Muscle of back (tissue), 13 donors: ENCODE measurements around the gene HSPB2. TPM values are rescaled to one million over a fixed set of nuclear protein-coding genes. Genes with fewer than 3 reads are reported as not detected.
A peak's percentile ranks its signal among the peaks of the same experiment; 100 is the strongest.
"Not testable (repeated sequence)": the region's sequence is repeated elsewhere in the genome, so short reads cannot be mapped to it uniquely, and the experiment has no call there.

Experiments used
- DNase-seq, 3 donors: peaks; one replicate each; pipeline versions ENCODE4 v3.0.0 to v3.0.0-alpha.2; 2013
- long read RNA-seq, 9 donors: transcript quantifications; one replicate each; lab custom pipeline, GENCODE V29; 2026
- polyA plus RNA-seq, 10 donors: library from polyadenylated mRNA; unstranded; fragments of 120-200 nt; gene quantifications; one replicate each; pipeline ENCODE4 v1.2.1, GENCODE V29; 2013; ENCODE audit not compliant: insufficient read length in 10 of 10

Gene HSPB2, protein sequence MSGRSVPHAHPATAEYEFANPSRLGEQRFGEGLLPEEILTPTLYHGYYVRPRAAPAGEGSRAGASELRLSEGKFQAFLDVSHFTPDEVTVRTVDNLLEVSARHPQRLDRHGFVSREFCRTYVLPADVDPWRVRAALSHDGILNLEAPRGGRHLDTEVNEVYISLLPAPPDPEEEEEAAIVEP
- 10 to 100 TPM; 49.6 to 93.5 (median 75.6) TPM for polyA plus RNA-seq
- long read RNA-seq, donor 1, transcript HSPB2-201 (2 exons, 1,335 nt): major isoform, 271 of 271 reads
- long read RNA-seq, donor 1, partial matches to known transcripts: 0 of 271 reads
- long read RNA-seq, donor 1, other reads (novel, unspliced or antisense): 0 of 271 reads
- long read RNA-seq, donor 2, transcript HSPB2-201 (2 exons, 1,335 nt): major isoform, 213 of 213 reads
- long read RNA-seq, donor 2, partial matches to known transcripts: 0 of 213 reads
- long read RNA-seq, donor 2, other reads (novel, unspliced or antisense): 0 of 213 reads
- long read RNA-seq, donor 3: 0 reads
- long read RNA-seq, donor 4, transcript HSPB2-201 (2 exons, 1,335 nt): major isoform, 216 of 216 reads
- long read RNA-seq, donor 4, partial matches to known transcripts: 0 of 216 reads
- long read RNA-seq, donor 4, other reads (novel, unspliced or antisense): 0 of 216 reads
- long read RNA-seq, donor 5, transcript HSPB2-201 (2 exons, 1,335 nt): major isoform, 331 of 331 reads
- long read RNA-seq, donor 5, partial matches to known transcripts: 0 of 331 reads
- long read RNA-seq, donor 5, other reads (novel, unspliced or antisense): 0 of 331 reads
- long read RNA-seq, donor 6, transcript HSPB2-201 (2 exons, 1,335 nt): major isoform, 252 of 252 reads
- long read RNA-seq, donor 6, partial matches to known transcripts: 0 of 252 reads
- long read RNA-seq, donor 6, other reads (novel, unspliced or antisense): 0 of 252 reads
- long read RNA-seq, donor 7, transcript HSPB2-201 (2 exons, 1,335 nt): major isoform, 197 of 197 reads
- long read RNA-seq, donor 7, partial matches to known transcripts: 0 of 197 reads
- long read RNA-seq, donor 7, other reads (novel, unspliced or antisense): 0 of 197 reads
- long read RNA-seq, donor 8, transcript HSPB2-201 (2 exons, 1,335 nt): major isoform, 114 of 140 reads
- long read RNA-seq, donor 8, partial matches to known transcripts: 26 of 140 reads
- long read RNA-seq, donor 8, other reads (novel, unspliced or antisense): 0 of 140 reads
- long read RNA-seq, donor 9, transcript HSPB2-201 (2 exons, 1,335 nt): major isoform, 35 of 35 reads
- long read RNA-seq, donor 9, partial matches to known transcripts: 0 of 35 reads
- long read RNA-seq, donor 9, other reads (novel, unspliced or antisense): 0 of 35 reads

DNA sequence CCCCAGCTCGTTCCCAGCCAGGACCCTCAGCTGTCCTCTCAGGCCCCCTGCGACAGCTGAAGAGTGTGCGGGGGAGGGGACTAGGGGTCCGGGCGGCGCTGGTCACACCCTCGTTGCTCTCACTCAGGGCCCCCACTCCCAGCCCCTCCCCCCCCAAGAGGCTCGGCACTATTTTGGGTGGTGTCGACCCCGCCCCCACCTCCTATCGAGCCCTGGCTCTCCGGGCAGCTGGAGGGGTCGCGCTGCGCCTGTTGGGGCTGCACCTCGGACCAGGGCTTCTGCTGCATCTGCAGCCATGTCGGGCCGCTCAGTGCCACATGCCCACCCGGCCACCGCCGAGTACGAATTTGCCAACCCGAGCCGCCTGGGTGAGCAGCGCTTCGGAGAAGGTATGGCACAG is at the start of gene HSPB2:
TSS of gene HSPB2 (plus strand) at position 200 of the 400 bp plus-strand sequence. CDS start at position 296, 96 bp downstream.
- DNase-seq: peak in 1 of 3 donors; percentile 64

DNA sequence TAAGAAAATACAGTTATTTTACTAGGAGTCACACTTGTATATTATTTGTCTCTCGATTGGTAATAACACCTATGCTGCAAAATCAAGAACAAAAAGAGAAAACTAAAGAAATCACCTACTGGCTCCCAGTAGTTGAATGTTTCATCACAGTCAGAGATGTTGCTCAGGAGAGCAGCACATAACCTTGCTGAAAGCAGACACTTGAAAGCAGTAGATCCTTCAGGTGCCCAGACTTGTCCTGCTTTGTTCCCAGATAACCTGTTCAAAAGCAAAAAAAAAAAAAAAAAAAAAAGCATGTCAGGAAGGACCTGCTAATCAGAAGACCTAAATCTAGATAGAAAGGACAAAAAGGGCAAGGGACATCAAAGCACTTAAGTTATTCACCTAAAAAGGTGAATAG is 42.4 kb upstream of the HSPB2 start:
- no peak for DNase-seq

DNA sequence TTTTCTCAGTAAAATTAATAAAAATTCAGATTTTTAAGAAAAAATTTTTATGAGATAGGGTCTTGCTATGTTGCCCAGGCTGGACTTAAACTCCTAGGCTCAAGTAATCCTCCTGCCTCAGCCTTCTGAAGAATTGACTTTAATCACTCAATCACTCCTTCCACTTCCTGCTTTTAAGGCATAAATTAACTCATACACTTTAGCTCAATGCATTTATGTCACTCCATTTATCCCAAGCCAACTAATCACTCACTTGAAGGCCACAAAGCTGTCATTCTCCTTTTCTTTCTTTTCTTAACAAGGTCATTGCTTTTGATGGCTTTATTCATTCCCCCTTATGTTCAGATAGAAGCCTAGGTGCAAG is 42.0 kb upstream of the HSPB2 start:
- DNase-seq: peak in 1 of 3 donors; percentile 3

DNA sequence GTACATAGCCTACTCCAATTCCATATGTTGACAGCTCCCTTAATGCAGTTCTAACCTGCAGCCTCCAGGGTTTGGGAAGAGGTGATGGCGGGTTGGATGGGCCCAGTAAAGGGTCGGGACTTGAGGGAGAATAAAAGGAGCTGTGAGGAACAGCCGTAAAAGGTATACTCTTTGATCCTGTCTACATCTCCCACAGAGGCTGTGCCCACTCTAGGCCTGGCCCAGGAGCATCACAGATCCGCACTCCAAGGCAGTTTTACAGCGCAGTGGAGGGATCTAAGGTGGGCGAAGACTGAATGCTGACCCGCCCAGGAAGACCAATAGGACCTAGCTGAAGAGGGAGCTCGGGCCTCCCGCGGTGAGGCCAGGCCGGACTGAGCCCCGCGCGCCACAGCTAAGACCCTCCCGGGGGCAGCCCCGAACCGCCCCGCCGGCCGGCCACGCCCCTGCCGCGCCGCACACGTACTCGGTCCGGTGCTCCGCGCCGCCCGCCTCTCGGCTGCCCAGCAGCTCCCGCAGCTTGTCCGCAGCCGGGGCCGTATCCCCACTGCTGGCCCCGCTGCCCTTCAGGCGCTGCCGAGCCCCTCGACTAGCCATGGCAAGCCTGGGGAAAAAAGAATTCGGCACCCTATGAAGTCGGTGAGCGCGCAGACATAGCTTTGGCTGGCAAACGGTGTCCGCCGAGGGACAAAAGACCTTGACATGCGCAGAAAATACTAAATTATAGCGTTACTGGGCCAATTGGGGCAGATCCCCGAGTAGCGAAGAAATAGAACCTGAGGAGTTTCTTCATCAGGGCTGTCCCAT is 41.4 kb upstream of the HSPB2 start, which contains the start of gene ALG9:
TSS of gene ALG9 (minus strand) at position 696 of the 807 bp plus-strand sequence. CDS start at position 597, 99 bp downstream.
- peak; percentile 81 to 96 (median 92) for DNase-seq

DNA sequence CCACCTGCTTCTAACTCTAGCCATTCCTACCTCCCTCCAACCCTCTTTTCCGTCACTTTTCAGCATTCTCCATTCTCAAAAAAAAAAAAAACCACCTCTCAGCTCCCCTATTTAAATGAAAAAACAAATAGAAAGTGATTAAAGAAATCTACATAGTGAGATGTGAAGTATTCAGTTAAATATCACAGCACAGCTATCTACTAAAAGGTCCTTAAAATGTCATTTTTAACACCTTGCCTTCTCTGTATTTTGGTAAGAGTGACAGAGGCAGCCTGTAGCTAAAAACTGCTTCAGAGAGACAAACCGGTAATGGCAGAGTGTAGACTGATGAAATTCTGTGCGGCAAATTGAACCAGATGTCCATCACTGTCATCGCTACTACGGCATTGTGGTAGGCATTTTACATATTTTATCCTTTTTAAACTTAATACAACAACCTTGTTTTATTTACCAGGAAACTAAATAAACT is 40.8 kb upstream of the HSPB2 start:
- no peak for DNase-seq

DNA sequence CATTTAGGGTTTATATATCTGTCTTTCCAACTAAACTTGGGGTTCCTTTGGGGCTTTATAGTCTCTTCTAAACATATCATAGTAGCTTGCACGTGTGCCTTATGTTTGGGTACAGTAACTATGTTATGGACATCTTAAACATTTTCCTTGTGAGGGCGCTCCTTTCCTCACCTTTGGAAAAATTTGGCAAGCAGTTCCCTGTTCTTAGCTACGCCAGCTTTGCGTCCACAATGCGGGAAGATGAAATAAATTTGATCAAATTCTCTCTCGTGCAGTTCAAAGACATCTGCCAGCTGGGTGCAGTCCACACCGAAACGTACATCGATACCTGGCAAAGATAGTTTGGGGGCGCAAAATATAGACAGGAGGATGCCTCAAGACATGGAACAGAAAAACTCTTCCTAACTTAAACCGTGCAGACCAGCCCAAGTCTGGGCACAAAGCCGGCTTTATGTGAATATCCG is 34.1 kb upstream of the HSPB2 start:
- peak in 1 of 3 donors; percentile 41 for DNase-seq

DNA sequence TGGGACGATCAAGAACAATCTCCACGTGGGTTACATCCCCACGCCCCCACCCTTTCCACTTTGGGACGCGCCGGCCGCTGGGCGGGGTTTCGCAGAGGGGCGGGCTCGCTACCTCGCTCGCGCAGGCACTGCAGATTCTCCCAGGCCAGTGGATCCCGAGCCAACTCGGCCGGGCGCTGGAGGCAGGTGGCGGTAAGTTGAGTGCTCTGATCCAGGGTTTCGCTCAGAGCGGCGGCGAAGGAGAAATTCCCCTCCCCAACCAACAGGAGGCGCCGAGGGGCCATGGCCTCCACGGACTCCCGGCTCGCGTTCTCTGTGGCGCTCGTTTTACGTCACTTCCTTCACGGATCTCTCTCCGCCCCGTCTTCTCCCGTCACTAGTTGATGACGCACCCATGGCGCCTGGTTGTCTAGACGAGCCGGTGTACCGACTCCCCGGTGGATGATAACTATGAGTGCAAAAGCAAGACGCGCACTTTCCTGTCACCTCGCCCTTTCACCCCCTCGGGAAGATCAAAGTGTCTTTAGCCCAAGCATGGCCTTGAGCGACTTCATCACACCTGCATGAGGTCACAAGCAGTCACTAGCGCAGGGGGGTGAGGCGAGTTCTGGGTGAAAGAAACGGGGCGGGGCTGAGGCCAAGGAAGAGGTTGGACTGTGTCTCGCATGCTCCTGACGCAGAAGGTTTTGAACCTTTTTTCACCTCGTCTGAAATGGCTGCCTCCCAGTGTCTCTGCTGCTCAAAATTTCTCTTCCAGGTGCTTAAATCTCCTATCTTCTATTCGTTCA is 33.5 kb upstream of the HSPB2 start, which contains the start of the genes CFAP68 and FDXACB1:
TSS of gene CFAP68 (plus strand) at position 693 of the 788 bp plus-strand sequence. CDS start at position 713, 20 bp downstream.
TSS of gene FDXACB1 (minus strand) at position 317 of the 788 bp plus-strand sequence. CDS start at position 284, 33 bp downstream.
- DNase-seq: peak; percentile 97 to 99 (median 98)

DNA sequence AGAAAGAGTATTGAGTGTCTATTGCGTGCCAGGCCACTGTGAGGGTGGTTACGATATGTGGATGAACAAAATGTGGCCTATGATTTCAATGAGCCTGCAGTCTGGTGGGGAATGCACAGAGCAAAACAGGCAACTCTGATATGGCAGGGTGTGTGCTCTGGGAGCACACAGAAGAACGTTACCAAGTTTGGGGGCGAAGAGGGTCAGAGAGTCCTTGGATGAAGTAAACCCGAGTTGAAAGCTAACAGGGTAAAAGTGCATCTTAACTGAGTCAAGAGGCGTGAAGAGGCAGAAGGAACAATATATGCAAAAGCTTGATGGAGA is 32.9 kb upstream of the HSPB2 start:
- DNase-seq: no peak

DNA sequence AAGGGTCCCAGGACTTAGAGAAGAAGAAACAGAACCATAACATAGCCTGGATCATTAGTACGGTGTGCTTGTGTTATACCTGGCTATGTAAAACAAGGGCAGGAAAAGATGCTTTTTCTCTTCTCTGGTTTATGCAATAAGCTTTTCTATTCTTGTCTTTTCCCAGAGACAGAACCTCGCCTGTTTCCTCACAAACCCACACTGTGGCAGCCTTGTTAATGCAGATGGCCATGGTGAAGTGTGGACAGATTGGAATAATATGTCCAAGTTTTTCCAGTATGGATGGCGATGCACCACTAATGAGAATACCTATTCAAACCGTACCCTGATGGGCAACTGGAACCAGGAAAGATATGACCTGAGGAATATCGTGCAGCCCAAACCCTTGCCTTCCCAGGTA is 30.3 kb upstream of the HSPB2 start:
- DNase-seq: no peak

DNA sequence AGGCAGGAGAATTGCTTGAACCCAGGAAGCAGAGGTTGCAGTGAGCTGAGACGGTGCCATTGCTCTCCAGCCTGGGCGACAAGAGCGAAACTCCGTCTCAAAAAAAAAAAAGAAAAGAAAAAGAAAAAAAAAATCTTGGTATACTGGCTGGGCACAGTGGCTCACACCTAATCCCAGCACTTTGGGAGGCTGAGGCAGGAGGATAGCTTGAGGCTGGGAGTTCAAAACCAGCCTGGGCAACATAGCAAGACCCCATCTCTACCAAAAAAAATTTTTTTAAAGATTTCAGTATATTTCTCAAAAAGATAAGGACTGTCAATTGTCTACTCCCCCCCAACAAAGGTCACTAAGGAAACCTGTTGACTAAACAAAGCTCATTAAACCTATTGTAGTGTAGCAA is 27.5 kb upstream of the HSPB2 start:
- not testable (repeated sequence) for DNase-seq

DNA sequence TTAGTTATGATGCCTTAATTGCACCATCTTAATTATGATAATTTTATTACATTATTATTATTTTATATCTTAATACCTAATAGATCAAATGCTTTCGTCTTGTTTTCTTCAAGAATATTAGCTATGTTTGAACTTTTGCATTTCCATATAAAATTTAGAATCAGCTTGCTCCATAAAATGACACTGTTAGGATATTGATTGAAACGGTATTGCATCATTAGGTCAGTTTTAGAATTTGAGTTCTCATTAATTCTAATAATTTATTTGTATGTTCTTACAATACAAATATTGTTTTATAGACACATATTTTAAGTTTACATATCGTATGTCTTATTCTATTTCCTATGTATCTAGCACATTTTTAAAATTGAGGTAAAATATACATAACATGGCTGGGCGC is 26.5 kb upstream of the HSPB2 start:
- DNase-seq: no peak

DNA sequence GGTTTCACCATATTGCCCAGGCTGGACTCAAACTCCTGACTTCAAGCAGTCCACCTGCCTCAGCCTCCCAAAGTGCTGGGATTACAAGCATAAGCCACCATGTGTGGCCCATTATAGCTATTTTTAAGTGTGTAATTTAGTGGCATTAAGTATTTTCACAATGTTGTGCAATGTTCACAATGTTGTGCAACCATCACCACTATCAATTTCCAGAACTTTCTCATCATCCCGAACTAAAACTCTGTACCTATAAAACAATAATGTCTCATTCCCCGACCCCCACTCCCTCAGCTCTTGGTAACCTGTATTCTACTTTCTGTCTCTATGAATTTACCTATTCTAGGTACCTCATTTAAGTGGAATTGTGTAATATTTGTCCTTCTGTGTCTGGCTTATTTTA is 25.7 kb upstream of the HSPB2 start:
- DNase-seq: no peak

DNA sequence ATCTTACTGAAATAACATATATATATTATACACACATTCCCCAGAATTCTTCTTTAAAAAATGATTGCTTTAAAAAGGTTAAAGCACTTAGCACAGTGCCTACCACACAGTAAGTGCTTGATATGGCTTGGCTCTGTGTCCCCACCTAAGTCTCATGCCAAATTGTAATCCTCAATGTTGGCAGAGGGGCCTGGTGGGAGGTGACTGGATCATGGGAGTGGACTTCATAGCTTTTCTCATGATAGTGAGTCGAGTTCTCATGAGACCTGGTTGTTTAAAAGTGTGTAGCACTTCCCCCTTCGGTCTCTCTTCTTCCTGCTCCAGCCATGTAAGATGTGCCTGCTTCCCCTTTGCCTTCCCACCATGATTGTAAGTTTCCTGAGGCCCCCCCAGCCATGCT is 7.1 kb upstream of the HSPB2 start:
- peak in 1 of 3 donors; percentile 30 for DNase-seq

DNA sequence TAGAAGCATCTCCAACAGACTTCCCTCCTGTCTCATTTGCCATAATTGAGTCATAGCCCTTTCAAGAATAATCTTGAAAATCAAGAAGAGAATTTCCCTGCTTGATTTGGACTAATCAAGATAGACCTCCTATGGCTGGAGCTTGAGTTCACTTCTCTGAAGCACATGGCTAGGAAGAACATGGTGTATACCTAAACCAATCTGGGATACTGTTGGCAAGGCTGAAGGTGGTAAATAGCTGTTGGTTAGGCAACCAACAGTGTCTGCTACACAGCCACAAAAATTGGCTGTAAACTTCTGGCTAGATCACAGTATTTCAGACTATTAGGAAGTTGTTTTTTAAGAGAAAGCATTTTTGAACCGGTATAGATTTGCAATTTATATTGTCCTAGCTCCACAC is 5.9 kb upstream of the HSPB2 start:
- DNase-seq: no peak

DNA sequence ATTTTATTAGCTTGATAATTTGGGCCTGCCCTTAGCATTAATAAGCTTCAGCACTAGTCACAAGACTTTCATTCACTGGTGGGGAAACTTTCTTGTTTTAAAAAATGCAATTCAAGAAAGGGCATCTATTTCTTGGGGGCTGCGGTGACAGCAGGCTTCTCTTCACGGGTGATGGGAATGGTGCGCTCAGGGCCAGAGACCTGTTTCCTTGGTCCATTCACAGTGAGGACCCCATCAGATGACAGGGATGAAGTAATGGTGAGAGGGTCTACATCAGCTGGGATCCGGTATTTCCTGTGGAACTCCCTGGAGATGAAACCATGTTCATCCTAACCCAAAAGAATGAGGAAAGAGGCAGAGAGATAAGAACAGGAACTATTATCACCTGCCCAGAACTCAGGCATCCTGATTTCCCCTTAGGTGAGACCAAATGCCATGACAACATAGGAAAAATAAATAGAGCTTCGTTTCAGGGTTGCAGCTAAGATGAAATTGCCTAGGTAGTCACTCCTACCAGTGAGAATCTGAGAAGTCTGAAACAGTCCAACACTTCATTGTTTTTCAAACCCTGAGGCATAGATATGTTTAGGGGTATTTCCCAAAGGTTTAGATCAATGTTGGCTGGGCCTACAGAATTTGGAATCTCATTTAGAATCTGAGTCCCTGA is 3.8 kb upstream of the HSPB2 start:
- DNase-seq: no peak

DNA sequence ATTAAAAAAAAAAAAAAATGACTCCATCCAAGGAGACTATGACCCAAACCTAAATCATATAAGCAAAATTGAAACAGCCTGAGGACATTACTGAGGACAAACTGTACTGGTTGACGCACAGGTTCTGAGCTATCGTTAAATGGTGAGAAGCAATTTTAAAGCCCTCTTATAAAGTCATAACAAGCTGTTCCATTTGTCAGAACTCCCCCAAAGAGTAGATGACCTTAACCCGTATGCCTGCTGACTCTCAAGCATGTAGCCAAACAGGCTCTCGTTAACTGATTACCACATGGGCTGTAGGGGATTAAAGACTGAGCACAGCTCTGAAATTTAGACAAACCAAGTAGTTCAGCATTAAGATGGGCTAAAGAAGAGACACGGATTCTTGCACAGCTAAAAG is 3.2 kb upstream of the HSPB2 start:
- no peak for DNase-seq

DNA sequence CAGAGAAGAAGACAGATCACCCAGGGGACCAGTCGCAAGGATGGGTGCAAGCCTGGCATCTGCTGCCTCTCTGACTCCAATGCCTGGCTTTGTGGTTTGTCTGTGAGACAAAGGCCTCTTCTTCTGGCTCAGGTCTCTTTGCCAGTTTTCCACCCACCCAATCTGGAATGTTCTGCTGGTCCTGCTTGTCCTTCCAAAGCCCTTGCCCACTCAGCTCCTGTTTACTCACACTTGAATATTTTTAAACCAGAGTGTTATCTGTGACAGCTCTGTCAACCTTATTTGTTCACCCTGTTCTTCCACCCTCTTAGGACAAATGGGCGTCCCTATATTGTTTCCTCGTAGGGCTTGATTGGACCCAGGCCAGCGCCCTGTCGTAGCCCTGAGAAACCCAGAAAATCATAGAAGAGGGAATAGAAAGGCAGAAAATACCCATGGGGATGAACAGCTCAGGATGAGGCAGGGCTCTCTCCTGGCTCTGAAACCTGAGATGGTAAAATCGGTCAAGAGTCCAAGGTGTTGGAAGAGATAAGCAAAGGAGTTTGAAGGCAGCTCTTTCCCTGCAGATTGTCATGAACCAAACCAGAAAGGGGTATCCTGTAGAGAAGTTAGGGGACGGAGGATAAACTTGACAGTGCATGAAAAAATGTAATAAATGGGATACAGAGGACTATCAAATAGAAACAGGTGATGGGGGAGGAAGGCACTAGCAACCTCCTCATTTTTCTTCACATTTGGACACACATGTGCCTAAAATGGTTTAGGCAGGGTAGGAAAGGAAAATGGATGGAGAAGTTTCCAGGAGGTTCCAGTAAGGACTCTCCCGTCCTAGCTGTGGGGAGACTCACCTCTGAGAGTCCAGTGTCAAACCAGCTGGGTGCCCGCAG is 1.6 kb upstream of the HSPB2 start:
- DNase-seq: peak in 1 of 3 donors; percentile 31
